Stimulated activated CD8-positive, alpha-beta memory T cell treated with anti-CD3 and anti-CD28 coated beads, Interleukin-12 subunit alpha, Interleukin-12 subunit beta, amount 100 ng/mL, for 24 hours (primary cell): ENCODE measurements around the gene MKRN2OS.
A peak's percentile ranks its signal among the peaks of the same experiment; 100 is the strongest.
"Not testable (repeated sequence)": the region's sequence is repeated elsewhere in the genome, so short reads cannot be mapped to it uniquely, and the experiment has no call there.

Source experiments
- DNase-seq: peaks from one replicate; pipeline ENCODE4 v3.0.0-alpha.2; 2020; ENCODE audit errors: extremely low read depth

Gene MKRN2OS

DNA sequence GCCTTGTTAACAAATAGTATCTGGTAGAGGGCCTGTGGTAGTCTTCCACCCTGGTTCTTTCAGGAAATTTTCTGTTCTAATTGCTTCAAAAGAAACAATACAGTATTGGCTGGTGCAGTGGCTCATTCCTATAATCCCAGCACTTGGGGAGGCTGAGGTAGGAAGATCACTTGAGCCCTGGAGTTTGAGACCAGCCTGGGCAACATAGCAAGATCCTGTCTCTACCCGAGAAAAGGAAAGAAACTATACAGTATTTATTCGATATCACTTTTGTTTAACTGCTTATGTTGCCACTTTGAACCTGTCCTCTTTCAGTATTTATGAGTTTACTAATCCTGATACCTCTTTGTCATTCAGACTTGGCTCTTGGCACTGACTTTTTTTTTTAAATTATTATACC is 16.1 kb upstream of the MKRN2OS start:
- DNase-seq: no peak

DNA sequence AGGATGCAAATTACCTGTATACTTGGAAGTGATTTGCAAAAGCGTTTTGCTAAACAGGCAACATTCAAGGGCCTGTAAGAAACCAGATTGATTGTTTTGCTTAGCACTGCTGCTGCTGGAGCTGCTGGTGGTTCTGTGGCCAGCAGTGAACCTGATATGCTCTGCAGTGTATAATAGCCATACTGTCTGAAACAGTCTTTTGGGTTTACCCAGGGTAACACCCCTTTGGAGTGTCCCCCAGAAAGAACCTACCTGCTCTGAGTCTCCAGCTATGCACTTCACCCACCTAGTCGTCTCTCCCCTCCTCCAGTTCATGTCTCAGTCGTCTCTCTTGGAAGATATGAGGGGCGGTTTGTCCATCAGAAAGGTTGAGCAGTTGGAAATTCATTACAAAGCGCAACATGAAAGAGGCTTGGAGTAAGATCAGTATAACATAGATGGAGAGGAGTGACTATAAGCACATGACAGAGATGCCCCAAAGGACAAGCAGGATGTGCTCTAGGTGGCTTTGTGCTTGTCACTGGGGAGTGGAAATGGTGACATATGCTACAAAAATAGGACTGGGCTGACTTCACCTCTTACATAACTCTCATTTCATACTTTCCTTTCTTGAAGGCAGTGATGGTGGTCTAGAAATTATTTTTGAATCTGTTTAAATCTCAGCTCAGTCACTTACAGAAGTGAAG is 15.3 kb upstream of the MKRN2OS start:
- no peak for DNase-seq

DNA sequence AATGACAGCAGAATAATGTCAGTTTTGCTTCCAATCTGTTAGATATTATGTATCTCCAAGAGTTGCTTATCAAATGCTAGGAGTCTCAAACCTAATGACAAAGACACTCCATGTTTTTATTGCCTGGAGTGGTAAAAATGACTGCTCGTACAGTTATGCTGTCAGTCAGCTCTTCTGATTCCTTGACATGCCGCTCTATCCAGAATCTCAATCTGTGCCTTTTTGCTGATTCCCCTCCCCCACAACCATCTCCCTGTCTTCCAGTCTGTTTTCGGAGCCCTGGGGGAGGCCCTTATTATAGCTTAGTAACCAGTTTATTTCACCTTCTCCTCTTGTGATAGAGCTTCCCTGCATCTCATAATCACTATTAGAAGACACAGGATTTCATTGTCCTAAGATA is 14.2 kb upstream of the MKRN2OS start:
- DNase-seq: no peak

DNA sequence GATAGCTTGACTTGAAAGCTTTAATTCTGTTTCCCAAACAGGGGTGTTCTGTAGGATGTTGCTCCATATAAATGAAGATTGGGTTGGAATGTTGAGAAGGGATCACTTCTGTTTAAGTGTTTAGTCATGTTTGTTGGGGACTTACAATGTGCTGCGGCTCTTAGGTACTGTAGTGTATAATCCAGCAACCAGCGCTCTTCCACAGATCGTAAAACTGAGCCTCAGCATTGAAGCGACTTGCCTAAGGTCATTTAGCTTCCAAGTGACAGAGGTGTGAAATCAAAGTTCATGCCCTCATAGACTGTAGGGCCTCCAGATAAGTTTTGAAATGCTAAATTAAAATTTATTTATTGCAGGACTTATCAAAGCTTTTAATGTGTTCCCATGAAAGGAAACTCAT is 13.4 kb upstream of the MKRN2OS start:
- DNase-seq: no peak

DNA sequence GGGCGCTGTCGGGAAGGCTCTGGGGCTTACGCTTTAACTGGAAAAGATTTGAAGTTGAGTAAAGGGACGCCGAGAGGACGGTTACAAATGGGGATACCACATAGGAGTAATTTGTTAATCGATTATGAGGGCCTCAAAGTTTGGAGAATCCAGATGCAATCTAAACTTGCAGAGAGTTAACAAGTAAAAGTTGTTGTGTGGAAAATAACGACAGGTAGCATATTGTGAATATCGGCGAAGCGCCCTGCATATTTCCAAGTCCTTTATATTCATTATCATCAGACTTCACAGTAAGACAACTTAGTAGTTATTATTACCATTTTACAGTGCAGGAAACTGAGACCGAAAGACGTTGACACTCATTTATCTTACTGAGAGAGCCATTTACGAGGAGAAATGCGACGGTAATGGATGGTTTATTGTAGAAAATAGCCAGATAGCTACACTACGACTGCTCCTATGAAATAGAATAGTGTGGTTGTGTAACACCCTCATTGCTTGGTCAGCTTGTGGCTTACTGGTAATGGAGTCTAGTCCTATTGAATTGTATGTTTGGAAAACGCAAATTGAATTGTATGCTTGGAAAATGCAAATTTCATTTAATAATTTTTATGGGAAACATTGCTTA is 12.3 kb upstream of the MKRN2OS start:
- DNase-seq: no peak

DNA sequence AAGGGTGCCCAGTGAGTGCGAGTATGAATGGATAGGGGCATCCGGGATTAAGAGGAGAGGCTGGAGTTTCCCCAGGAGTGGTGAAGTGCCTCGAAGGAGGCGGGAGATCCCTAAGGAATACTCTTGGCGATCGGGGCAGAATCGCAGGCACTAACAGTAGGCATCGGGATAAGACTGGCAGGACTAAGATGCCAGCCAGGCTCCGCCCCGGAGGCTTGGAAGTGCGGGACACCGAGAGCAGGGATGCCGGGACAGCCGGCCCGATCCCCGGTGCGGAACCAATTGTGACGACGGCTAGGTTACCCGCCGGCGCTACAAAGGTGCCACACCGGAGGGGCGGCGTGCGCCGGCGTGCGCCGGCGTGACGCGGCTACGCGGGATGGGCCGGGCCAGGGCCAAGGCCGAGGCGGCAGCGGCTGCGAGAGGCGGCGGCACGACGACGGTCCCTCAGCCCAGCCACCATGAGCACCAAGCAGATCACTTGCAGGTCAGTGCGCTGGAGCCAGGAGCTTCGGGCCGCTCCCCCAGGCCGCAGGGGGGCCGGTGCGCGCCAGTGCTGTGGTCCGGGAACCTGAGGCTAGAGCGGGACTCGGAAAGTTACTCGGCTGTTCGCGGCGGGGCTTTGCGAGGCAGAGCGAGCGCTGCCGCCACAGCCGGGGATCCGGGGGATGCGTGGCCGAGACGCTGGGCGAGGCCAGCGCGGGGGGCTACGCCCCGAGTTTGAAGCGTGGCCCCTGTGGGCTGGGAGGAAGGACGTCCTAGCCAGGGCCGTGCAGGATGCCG is 11.6 kb upstream of the MKRN2OS start, which contains the start of gene MKRN2:
Gene MKRN2 (plus strand): TSS at position 398 of the 783 bp plus-strand sequence. CDS start 64 bp downstream, at position 462.
- peak; percentile 69 for DNase-seq

DNA sequence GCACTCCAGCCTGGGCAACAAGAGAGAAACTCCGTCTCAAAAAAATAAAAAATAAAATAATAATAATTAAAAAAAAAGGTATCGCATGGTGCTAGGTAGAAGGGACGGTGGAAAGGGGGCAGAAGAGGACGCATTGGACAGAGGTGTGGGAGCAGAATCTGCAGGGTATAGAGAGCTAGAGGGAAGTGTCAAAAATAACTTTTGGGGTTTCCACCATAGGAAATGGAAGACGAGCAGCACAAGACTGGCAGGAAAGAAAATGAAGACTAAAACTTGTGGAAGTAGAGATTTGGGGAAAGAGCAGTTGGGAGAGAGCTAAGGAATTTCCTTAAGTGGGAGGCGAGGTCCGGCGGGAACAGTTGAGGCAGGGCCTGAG is 11.0 kb upstream of the MKRN2OS start:
- DNase-seq: no peak

DNA sequence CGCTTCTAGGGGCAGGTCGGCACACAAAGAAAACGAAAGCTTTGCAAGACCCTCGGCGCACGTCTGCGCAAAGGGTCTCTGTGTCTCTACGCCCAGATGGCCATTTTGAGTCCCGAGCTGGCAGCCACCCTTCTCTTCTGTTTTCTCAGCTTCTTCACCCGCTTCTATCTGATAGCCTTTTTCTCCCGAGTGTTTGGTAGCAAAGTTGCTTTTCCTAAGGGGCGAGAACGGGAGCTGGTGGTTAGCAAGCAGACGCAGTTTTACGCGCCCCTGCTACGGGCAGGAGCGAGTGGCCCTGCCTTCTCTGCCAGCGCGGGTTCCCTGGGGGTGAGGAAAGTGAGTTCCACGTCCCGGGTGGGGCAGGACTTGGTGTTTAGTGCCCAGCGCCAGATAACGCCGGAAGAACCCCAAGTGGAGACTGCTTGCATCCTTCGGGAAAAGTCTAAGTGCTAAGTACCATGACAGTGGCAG is 8.7 kb upstream of the MKRN2OS start:
- no peak for DNase-seq

DNA sequence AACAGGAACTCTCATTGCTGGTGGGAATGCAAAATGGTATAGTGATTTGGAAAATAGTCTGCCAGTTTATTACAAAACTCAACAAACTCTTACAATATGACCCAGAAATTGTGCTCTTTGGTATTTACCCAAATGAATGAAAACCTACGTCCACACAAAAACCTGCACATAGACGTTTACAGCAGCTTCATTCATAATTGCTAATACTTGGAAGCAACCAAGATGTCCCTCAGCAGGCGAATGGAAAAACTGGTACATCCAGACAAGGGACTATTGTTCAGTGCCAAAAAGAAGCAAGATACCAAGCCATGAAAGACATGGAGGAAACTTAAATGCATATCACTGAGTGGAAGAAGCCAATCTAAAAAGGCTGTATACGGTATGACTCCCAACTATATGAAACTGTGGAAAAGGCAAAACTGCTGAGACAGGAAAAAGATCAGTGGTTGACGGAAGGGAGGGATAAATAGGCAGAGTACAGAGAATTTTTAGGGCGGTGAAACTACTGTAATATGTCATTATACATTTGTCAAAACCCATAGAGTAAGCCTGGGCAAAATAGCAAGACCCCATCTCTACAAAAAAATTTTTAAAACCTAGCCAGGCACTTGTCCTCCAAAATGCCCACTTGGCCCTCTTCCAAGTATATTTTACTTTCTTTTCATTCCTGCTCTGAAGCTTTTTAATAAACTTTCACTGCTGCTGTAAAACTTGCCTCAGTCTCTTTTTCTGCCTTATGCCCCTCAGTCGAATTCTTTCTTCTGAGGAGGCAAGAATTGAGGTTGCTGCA is 4.9 kb upstream of the MKRN2OS start:
- DNase-seq: no peak

DNA sequence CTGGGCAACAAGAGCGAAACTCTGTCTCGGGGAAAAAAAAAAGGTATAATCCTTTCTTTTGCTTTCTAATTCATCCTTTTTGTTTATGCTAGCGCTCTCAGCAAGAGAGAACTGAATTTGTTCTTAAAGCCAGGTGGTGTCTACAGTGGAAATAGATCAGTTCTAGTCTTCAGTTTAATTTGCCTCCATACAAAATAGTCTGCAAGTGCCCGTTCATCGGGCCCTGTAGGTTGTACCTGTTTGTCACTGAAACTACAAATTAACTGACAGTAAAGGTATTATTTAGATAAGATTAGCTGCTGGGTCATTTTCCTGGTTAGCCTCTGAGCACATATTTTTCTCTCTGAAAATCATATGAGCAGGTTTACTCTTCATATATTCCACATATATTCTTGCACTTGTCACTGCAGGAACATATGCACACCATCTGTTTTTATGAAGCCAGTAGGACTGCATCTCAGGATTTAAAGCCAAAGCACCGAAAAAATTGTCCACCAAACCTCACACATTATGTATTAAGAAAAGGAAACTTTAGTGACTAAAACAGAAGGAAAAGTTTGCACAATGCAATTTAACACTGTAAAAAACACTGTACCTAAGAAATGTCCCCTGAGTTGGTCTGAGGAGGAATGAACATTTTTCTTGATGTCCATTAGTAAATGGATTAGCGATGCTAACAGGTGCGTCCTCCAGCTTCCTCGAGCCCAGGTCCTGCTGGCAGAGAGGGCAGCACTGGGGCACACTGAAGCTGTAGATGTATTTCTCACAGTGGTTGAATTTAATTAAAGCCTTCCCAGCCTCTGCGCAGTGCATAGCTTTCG is 437 bp downstream of the MKRN2OS start:
- DNase-seq: no peak

DNA sequence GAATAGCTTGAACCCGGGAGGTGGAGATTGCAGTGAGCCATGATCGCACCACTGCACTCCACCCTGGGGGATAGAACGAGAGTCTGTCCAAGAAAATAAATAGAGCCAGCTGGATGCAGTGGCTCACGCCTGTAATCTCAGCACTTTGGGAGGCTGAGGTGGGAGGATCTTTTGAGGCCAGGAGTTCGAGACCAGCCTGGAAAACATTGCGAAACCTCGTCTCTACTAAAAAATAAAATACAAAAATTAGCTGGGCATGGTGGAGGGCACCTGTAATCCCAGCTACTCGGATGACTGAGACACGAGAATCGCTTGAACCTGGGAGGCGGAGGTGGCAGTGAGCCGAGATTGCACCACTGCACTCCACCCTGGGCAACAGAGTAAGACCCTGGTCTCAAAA is 1.8 kb downstream of the MKRN2OS start:
- DNase-seq: not testable (repeated sequence)

DNA sequence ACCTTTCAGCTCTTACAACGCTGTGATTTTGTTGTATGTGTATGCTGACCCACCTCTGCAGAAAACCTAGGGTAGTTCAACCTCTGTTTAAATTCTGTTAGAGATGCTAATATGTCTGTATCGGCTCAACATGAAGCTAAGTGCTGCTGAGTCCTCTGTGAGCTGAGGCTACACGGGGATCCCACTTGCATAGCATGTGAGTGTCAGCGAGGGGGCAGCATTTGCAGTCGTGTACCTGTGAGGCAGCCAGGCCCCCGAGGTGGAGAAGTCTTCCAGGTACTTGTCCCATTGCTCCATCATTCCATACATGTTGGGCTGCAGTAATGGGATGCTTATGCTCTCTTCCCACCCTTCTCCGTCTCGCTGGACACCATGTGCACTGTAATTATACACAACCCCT is 3.7 kb downstream of the MKRN2OS start:
- DNase-seq: no peak

DNA sequence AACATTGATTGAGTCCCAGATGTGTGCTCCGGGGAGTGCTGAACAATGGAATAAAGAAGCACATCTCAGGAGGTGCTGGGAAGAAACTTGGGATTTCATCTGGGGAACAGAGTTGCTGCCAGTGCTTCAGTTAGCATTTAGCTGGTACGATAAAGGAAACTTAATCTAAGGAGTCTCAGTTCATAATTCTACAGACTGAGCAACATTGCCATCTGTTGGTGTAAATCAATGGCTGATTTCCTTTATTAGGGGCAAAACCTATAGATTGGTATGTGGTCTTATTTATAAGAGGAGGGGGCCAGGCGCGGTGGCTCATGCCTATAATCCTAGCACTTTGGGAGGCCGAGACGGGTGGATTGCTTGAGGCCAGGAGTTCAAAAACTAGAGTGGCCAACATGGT is 8.9 kb downstream of the MKRN2OS start:
- DNase-seq: no peak

DNA sequence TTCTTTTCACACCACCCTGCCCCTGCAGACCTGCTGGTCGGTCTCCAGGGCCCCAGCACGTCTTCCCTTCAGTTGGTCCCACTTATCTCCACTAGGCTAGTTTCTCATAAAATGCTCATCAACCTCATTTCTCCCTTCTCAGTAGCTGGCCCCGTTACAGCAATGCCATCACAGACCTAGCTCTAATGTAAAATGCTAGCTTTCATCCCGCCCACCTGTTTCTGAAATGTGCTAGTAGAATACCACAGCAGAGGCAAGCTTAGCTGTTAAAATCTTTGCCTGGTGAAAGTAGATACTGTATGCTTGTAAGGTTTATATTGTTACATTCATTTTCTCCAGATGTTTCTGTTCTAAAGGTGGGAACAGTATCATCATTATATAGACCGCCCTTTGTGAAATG is 13.1 kb downstream of the MKRN2OS start:
- no peak for DNase-seq

DNA sequence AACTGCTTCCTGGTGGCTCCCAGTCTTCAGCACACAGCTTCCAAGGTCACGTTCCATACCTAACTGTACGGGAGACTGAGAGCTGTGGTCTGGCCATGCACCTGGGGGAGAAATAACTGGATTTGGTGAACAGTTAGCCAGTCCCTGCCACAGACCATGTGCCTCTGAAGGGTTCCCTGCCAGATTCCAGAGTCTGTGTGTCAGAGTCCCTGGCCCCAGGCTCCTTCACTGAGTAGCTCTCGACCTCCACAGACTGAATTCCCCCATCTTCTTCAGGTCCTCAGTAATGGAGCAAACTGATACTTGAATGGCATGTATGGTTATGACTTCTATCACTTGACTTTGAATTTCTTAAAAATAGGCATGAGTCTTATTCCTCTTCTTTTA is 17.5 kb downstream of the MKRN2OS start:
- no peak for DNase-seq

DNA sequence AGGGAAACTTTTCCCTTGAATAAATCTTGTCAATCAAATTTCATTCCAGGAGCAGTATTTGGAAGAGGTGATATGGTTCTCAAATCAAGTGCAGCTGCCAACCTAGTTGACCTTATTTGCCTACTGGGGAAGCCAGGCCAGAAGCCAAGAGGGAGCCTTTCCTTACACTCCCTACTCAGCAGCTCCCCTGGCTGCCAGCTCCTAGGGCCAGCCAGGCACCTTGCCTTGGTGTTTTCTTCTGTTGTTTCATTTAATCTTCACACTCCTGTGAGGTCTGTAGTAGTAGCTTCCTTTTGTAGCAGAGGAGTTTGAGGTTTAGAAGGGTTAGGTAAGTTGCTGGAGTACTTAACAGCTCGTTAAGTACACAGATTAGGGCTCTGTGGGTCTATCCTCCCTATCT is 22.6 kb downstream of the MKRN2OS start:
- no peak for DNase-seq

DNA sequence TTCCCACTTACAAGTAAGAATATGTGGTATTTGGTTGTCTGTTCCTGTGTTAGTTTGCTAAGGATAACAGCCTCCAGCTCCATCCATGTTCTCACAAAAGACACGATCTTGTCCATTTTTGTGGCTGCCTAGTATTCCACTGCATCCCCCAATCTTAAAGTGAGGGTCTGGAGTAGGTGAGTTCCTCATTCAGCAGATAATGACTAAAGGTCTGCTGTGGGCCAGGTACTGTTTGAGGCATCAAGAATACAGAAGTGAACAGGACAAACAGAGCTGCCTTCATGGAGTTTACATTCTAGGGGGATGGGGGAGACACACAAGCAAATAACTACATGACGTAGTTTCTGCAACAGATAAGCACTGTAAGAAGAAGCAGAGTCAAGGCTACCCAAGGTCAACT is 24.3 kb downstream of the MKRN2OS start:
- no peak for DNase-seq

DNA sequence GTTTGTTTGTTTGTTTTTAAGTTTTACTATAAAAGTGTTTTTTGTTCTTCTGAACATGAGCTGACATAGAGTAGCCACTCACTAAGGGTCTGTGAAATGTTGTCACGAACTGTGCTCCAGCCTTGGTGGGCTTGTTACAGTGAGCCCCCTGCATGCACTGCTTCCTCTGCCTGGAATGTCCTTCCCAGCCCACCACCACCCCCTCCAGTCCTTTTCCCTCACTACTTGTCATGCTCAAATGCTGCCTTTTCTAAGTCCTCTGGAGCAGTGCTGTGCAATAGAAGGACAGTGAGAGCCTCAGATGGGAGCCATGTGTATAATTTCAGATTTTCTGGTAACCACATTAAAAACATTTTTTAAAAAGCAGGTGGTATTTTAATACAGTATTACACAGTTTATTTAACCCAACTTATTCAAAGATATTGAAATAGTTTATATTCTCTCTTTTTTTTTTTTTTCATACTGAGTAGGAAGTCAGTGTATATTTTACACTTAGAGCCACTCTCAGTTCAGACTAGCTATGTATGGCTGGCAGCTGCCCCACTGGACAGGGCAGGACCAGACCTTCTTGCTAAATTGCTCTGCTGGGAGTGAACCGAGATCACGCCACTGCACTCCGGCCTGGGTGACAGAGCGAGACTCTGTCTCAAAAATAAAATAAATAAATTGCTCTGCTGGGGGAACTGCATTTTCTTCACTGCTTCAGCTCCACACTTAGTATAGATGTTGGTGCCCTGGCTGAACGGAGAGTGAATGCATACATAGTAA is 26.9 kb downstream of the MKRN2OS start:
- no peak for DNase-seq

DNA sequence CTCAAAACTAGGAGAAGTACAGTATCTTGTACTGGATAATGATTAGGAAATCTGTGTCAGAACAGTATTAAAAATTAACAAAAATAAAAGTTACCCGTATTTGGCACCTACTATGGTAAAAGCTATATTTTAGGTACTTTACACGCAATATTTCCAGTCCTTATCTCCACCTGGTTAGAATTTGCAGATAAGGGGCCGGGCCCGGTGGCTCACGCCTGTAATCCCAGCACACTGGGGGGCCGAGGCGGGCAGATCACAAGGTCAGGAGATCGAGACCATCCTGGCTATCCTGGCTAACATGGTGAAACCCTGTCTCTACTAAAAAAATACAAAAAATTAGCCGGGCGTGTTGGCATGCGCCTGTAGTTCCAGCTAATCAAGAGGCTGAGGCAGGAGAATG is 28.4 kb downstream of the MKRN2OS start:
- no peak for DNase-seq

DNA sequence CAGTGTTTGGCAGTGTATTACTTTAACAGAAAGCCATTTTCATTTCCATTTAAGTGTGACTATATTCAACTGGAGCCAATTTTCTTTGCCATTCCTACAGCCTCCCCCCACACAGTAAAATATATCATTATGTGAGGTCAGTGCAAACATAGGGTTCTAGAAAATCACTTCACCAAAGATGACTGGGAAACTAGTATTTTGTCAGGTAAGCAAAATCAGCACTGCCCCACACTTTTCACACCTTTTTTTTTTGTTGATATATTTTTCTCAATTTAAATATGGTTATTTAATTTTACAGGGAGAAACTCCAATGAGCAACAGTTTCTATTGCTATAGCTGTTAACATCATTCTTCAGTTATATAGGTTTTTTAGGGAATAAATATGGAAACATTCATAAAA is 29.7 kb downstream of the MKRN2OS start:
- no peak for DNase-seq
